GM10266 (cell line): ENCODE results near the gene CHCHD6.

Source experiments
- DNase-seq: peaks from one replicate; pipeline ENCODE4 v3.0.0; 2012; ENCODE audit errors: extremely low spot score
- CTCF ChIP-seq: IDR thresholded peaks from 2 replicates; pipeline ENCODE4 v1.5.1; 2012; ENCODE audit warnings: mild to moderate bottlenecking, low read depth; ENCODE audit not compliant: control insufficient read depth, insufficient read depth; ENCODE audit errors: missing control alignments

CHCHD6 gene

GRCh38 chr3:126973814-126974213, 269.8 kb downstream of the CHCHD6 start:
- TF ChIP-seq CTCF: no peak
- DNase-seq: no peak

GRCh38 chr3:126974756-126975155, 270.7 kb downstream of the CHCHD6 start:
- no peak for TF ChIP-seq CTCF

GRCh38 chr3:126976906-126977305, 272.9 kb downstream of the CHCHD6 start:
- no peak for DNase-seq
- TF ChIP-seq CTCF: no peak

More at GRCh38 chr3:126974756-126975155, 270.7 kb downstream of the CHCHD6 start:
- no peak for DNase-seq

- no peak for TF ChIP-seq CTCF
- DNase-seq: no peak
These were observed 273.8 kb downstream of the CHCHD6 start for GRCh38 chr3:126977821-126978220.

GRCh38 chr3:126978291-126978690, 274.3 kb downstream of the CHCHD6 start:
- DNase-seq: no peak
- TF ChIP-seq CTCF: no peak

GRCh38 chr3:126979046-126979628, 275.1 kb downstream of the CHCHD6 start:
- no peak for TF ChIP-seq CTCF
- no peak for DNase-seq

- DNase-seq: no peak
- TF ChIP-seq CTCF: no peak
These were observed 276.3 kb downstream of the CHCHD6 start for GRCh38 chr3:126980266-126980811.
